ENCODE data around the gene EPHA2.
"Not testable (repeated sequence)": the region's sequence is repeated elsewhere in the genome, so short reads cannot be mapped to it uniquely, and the experiment has no call there.

EPHA2 gene

GRCh38 chr1:16167331-16168143 lies 11.7 kb upstream of the EPHA2 start:
- peak; percentile 34 for DNase-seq

DNA sequence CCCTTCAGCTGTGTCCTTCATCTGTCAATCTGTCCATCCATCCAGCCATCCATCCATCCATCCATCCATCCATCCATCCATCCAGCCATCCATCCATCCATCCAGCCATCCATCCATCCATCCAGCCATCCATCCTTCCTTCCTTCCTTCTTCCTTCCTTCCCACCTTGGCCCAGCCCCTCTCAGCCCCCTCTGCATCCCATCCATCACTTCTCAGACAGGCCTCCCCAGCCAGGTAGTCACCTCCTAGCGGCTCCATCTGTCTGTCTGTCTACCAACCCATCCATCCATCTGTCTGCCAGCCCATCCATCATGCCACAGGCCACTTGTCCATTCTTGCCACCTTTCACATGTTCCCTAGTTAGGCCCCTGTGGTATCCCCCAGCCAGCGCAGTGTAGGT lies 10.2 kb upstream of the EPHA2 start:
- no peak for DNase-seq

DNA sequence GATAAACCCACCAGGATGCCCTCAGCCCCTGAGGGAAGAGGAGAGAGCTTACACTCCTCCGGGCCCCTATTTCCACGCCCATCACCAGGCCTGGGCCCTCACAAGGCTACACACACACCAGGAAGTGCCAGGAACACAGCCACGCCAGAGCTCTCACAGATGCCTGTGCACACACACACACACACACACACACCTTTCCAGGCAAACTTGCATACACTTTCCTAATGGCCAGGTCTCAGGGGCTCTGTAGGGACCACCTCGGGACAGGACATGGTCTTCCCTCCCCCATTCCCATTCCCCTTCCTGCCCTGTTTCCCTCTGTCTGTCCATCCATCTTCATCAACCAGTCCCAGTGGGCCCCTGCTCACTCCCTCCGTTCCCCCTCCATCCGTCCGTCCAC lies 9.7 kb upstream of the EPHA2 start:
- no peak for DNase-seq

GRCh38 chr1:16165073-16165364 lies 9.2 kb upstream of the EPHA2 start:
- no peak for DNase-seq

GRCh38 chr1:16164213-16165072 lies 8.6 kb upstream of the EPHA2 start:
- peak; percentile 96 for DNase-seq

DNA sequence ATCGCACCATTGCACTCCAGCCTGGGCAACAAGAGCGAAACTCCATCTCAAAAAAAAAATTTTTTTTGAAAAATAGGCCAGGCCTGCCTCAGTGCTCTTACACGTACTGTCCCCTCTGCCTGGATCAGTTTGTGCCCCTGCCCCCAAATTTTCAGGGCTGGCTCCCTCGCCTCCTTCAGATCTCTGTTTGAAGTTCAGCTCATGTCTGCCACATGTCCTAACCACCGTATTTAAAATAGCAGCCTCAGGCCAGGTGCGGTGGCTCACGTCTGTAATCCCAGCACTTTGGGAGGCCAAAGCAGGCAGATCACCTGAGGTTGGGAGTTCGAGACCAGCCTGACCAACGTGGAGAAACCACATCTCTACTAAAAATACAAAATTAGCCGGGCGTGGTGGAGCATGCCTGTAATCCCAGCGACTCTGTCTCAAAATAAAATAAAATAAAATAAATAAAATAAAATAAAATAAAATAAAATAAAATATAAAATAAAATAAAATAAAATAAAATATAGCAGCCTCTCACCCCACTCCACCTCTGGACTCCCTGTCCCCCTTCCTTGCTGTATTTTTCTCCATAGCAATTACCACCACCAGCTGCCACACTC lies 7.8 kb upstream of the EPHA2 start:
- DNase-seq: not testable (repeated sequence)

DNA sequence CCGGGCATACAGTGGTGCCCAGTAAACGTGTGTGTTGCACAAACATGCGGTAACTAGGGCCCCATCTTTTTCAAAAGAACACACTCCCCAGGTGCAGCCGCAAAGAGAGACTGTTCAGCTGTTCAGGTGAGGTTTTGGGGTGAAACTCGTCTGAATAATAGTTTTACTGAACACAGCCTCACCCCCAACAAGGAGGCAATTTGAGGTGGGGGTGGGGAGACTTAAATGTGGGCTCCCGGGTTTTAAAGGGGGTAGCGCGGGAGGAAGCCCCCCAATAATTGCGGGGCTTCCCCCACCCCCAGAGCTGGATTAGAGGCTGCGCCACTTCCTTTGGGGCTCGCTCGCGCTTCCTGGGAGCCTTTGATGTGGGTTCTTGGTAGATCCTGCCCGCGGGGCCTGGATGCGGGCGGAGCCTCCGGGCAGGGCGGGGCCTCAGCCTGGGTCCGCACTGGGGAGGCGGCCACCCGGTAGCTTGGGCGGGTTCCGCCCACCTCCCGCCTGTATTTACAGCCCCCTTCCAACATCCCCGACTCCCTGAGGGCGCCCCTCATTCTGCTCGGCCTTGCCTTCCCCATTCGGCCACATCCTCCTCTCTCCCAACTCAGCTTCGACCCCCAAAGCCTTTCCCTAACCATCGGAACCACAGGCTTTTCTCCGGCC lies 6.4 kb upstream of the EPHA2 start:
- DNase-seq: no peak

DNA sequence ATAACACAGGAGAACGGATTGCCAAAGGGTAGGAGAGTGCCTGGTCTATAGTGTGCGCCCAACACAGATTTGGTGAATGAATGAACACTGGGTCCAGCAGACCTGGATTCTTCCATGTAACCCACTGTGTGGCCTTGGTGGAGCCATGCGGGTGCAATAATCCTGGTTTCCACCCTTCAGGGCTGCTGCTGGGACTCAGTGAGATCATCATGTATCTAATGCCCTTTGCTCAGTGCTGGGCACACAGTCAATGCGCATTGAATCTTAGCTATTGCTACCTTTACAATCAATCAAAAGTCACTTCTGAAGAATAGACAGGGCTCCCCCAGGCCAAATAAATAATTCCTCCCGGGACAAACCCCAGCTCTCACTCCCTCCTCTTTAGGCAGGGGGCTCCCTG lies 5.8 kb upstream of the EPHA2 start:
- no peak for DNase-seq

DNA sequence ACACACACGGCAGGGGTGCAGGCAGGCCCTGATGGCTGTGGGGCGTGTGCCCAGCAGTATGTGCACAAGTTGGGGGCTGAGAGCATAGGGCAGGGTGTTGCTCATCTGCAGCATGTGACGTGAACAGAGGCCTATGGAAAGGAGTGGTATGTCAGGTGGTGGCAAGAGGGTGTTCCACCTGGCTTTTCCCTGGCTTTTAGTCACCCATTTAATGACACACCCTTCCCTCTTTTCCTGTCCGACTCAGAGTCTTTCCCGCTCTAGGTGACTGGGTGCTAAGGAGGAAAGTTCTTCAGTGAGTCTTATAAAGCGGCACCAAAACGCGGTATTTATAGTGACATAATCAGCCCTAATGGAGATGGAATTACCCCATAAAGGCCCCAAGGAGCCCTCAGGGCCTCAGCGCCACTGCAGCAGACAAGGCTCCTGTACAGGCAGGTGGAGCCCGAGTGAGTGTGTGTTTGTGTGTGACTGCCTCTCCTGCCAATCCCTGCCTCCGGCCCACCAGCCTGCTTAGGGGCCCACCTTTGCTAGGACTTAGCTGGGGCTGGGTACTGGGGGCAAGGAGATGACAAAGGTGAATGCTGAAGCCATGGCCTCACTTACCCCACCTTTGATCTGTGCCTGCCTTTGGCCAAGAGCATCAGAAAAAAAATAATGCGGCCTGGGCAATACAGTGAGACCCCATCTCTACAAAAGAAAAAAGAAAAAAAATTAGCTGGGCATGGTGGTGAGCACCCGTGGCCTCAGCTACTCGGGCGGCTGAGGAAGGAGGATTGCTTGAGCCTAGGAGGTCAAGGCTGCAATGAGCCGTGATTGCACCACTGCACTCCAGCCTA lies 3.3 kb upstream of the EPHA2 start:
- no peak for DNase-seq

DNA sequence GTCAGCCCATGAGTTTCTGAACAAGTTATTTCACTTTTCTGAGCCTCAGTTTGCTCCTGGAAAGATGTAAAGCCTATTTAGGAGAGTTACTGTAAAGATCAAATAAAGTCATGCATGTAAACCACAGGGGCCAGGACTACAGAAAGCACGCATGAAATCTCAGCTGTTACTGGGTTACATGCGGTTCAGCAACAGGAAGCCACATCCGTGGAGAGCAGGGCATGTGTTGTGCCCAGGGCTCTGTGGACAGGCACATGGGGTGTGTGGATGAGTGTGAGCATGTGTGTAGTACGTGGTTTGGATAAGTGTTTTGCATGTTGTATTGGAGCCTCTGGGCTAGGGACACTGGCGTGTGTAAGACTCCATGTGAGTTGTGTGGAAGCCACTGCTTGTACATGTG lies 2.2 kb upstream of the EPHA2 start:
- no peak for DNase-seq

DNA sequence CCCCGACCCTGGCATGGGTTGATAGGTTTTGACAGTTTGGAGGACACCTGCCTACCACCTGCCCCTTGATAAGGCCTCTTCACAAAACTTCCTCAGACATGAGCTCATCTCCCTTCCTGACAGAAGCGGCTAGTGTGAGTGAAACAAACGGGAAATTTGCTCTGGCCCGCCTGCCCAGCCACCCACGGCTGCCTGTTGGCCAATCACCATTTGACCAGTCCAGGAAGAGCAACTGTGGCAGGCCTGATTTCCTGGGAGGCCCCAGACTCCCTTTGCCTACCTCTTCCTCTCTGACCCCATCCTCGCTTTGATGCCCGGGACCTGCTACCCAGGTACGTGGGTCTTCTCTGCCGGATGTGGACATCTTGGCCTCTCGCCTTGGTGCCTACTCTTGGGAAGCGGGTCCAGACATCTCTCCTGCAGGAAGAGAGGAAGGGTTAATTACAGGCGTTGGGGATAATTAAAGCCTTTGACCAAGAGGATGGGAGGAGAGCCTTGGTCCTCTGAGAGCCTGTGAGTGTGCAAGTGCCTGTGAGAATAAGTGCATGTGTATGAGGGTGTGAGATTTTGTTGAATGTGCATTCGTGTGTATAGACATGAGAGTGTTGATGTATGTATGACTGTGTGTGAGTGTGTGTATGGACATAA lies 1.1 kb upstream of the EPHA2 start:
- DNase-seq: no peak

GRCh38 chr1:16153999-16154673 lies 1.7 kb downstream of the EPHA2 start:
- no peak for DNase-seq

DNA sequence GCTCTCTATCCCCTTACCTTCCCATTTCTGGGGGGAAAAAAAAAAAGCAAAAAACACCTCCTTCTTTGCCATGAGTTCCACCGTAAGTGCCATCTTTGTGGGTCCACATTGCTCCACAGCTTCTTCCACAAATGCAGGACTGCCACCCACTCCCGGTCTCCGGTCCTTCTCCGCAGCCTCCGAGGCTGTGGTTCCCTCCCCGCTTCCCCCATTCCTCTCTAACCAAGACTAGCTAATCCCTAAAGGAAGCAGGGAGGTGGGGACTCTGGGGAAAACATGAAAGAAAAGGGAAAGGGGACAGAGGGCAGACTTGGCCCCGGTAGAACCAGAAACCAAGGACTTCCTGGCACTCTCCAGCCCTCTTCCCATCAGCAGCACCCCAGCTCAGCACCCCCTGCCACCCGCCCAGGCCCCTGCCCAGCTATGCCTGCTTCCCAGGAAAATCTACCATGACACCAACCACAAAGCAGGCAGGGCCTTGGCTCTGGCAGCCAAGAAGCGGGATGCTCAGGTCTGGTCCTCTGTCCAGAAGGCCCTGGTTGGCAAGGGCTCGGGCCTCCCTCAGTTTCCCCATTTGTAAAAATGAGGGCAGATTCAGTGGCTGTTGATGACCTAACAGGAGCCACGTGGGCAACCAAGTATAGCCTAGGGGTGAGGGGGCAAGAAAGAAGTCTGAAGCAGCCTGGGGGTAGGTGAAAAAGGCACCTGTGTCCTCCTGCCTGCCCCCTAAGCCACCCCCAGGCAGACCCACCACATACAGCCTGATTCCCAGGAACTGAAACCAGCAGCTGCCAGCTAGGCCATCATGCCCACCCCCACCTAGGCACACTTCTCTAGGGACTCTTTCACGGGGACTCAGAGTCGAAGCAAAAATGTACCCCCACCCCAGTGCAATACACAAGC lies 2.5 kb downstream of the EPHA2 start:
- DNase-seq: no peak

DNA sequence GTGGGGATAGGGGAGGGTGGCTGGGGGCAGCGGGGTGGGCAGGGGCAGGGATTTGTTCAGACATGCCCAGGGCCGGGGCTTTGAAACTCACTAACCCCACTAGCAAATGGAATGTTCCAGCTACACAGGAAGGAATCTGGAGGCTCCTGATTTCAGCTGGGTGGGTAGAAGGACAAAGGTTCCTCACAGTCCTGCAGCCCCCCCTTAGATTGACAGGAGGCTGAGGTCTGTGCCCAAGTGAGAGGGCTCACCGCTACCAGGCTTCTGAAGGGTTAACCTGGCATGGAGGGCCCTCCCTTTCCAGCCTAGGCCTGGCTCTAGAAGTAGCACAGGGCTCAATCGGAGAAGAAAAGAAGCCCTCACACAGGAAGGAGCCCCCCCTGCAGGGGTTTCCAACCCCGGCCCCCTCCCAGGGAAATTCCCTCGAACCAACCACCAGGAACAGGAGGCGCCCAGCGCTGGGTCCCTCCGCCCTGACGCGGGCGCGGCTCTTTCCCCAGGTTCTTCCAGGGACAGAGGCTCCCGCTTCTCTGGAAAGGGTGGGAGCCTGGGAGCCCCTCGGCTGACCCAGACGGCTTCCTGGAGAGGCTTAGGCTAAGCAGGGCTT lies 3.3 kb downstream of the EPHA2 start:
- DNase-seq: peak; percentile 47

GRCh38 chr1:16151995-16152384 lies 3.9 kb downstream of the EPHA2 start:
- no peak for DNase-seq

DNA sequence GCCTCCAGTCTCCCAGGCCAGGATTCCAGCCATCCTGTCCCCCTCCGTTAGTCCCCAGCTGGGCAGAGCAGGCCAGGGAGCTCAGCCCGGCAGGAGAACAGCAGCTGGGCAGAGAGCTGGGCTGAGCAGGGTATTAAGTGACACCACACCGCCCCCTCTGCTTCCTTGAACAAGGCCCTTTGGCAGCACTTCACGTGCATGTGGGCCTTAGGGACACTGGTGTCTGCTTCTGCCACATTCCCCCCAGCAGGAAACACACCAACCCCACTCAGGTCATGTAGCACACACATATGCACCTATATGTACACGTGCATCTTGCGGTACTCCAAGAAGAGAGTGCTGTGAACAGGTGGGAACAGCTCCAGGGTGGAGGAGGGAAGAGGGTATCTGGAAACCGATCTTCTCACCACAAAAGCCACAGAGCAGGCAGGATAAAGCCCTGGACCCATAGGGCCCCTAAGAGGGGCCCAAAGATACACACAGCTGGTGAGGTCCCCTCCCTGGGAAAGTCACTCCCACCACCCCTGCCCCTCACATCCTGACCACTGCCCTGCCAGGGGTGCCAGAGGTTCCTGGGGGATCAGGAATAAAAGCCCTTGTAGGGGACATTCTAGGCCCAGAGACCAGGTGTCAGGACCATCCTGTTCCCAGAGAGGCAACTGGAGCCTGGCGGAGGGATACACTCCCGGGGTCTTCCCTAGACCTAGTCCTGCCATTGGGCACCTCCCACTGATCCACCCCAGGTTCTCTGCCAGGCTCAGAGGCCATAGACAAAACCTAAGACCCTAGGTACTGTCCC lies 4.5 kb downstream of the EPHA2 start:
- DNase-seq: no peak

DNA sequence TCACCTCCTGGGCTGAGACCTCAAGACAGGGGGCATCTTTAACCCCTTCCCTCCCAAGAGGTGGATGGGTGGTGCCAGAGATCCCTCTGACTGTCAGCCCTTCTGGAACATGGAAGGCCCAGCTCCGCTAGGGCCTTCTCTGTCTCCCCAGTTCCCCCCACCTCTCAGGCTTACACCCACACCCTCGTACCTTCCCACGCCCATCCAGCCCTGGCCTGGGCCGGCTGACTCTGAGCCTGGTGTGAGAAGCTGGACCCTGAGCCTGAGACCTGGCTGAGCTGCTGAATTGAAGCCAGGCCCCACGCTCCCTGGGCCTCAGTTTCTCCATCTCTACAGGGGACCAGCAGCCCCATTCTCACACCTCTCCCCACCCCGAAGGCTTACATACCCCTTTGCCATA lies 5.4 kb downstream of the EPHA2 start:
- no peak for DNase-seq

GRCh38 chr1:16149702-16150488 lies 6.0 kb downstream of the EPHA2 start:
- no peak for DNase-seq
